BLaER1 (cell line): ENCODE measurements around the gene PPP1R1B.

Source experiments
- H3K27ac ChIP-seq: shearing (Covaris generic); formaldehyde crosslinking; 2 replicates; pipeline ENCODE4 v1.8.1; 2022
- H3K27me3 ChIP-seq: shearing (Covaris generic); formaldehyde crosslinking; 2 replicates; pipeline ENCODE4 v1.8.1; 2022
- H3K36me3 ChIP-seq: shearing (Covaris generic); formaldehyde crosslinking; 2 replicates; pipeline ENCODE4 v1.8.1; 2022
- H3K4me1 ChIP-seq: shearing (Covaris generic); formaldehyde crosslinking; 2 replicates; pipeline ENCODE4 v1.8.1; 2022
- H3K4me2 ChIP-seq: shearing (Covaris generic); formaldehyde crosslinking; 2 replicates; pipeline ENCODE4 v1.8.1; 2022
- H3K4me3 ChIP-seq: shearing (Covaris generic); formaldehyde crosslinking; 2 replicates; pipeline ENCODE4 v1.8.1; 2022
- H3K9ac ChIP-seq: shearing (Covaris generic); formaldehyde crosslinking; 2 replicates; pipeline ENCODE4 v1.8.1; 2022
- H3K9me3 ChIP-seq: shearing (Covaris generic); formaldehyde crosslinking; 2 replicates; pipeline ENCODE4 v1.8.1; 2022
- H4K20me1 ChIP-seq: shearing (Covaris generic); formaldehyde crosslinking; 2 replicates; pipeline ENCODE4 v1.8.1; 2022
- Cebpa-rat ChIP-seq: shearing (Covaris generic); IDR thresholded peaks from 2 replicates; pipeline ENCODE4 v1.8.1; 2022

The PPP1R1B gene

GRCh38 chr17:39678340-39679116 is 51.8 kb downstream of the PPP1R1B start:
- Histone ChIP-seq H3K9ac (peak overlapping the region; percentile 20; the same call in 1 of the 2 replicates), H3K4me1 (peaks cover 80% of the 10 kb centered on the region), H3K27ac (peak overlapping the region; percentile 86), H3K27me3 (no peaks in the 10 kb centered on the region), H3K4me2 (peak overlapping the region; percentile 96), H4K20me1 (no peaks in the 10 kb centered on the region), H3K36me3 (0 out of 2 replicates have a peak, but pooled peaks cover 7% of the 10 kb centered on the region), H3K9me3 (no peaks in the 10 kb centered on the region), H3K4me3 (peak overlapping the region; percentile 33; the same call in 1 of the 2 replicates)
- TF ChIP-seq Cebpa-rat = no peak

DNA sequence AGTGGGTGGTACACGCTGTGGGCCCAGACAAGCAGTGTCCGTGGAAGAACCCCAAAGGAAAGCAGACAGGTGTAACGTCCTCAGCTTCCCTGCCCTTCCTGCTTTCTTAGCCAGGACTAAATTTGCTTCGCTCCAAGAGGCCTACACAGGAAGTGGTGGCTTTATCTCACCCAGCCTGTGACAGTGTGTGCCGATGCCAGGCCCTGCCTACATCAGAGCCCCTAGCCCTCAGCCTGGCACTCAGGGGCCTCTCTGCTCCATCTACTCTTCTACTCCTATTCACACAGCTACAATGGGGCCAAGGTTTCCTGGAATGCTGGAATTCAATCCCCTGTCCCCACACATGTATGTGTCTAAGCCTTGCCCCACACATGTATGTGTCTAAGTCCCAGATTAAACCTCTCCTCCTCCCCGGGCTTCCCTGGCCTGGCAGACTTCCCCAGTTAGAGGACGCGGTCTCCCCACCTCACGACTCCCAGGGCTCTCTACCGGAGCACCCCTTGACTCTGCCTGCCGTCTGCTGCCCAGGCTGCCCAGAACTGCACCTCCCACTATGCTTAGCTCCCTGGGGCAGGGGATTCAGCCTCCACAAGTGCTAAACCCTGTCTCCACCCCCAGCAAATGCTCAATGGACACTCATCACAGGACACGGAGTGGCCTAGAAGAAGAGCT is 52.9 kb downstream of the PPP1R1B start:
- H4K20me1 ChIP-seq = no peaks in the 10 kb centered on the region
- peak overlapping the region; percentile 86 for H3K27ac ChIP-seq
- H3K9ac ChIP-seq = peak overlapping the region; percentile 67
- TF ChIP-seq Cebpa-rat = no peak
- no peaks in the 10 kb centered on the region for H3K27me3 ChIP-seq
- H3K36me3 ChIP-seq = peaks cover 16% of the 10 kb centered on the region; the same call in 1 of the 2 replicates
- peaks cover 69% of the 10 kb centered on the region for H3K4me1 ChIP-seq
- 0 out of 2 replicates have a peak overlapping the region, but pooled peaks have one; percentile 13 for H3K4me3 ChIP-seq
- H3K9me3 ChIP-seq = no peaks in the 10 kb centered on the region
- H3K4me2 ChIP-seq = peak overlapping the region; percentile 96

GRCh38 chr17:39683295-39683939 is 56.7 kb downstream of the PPP1R1B start:
- Histone ChIP-seq H3K4me3 (no peak overlapping the region), H3K4me1 (peaks cover 39% of the 10 kb centered on the region), H3K36me3 (peaks cover 19% of the 10 kb centered on the region; the same call in 1 of the 2 replicates), H3K27me3 (no peaks in the 10 kb centered on the region), H3K27ac (no peak overlapping the region), H3K9me3 (no peaks in the 10 kb centered on the region; the same call in 1 of the 2 replicates), H4K20me1 (no peaks in the 10 kb centered on the region), H3K9ac (no peak overlapping the region), H3K4me2 (no peak overlapping the region)
- TF ChIP-seq Cebpa-rat = no peak

DNA sequence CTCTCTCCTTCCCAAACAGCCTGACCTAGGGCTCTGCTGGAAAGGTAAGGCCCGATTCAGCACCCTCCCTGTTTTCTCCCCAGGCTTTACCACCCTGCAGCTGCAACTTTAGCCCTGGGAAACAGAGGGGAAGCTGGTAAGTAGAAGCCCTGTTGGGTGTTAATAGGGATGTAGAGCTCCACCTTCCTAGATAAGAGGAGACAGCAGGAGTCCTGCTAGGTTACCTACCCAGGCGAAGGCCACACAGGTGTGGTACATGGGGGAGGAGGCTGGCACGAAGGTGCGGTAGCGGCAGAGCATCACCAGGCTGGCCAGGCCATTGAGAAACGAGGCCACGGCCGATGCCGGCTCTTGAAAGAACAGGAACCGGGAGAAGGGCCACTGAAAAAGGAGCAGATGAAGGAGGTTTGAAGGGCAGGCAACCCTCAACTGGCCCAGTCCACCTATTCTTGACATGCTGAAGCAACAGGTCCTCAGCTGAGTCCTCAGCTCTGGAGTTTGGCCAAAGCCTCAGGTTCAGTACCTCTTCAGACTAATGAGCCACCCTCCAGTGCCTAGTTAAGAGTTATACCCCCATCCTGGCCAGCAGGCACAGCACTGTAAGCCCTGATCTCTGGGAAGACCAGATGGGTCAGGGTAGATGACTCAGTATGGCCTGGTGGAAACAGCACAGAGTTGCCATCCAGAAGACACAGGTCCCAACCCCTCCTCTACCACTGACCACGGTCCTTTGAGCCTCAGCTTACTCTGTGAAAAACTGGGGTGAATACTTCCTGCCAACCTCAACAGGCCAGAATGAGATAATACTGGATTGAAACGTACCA is 57.8 kb downstream of the PPP1R1B start:
- no peak for TF ChIP-seq Cebpa-rat
- no peak overlapping the region for H3K27ac ChIP-seq
- H3K36me3 ChIP-seq = peaks cover 19% of the 10 kb centered on the region; the same call in 1 of the 2 replicates
- H3K4me3 ChIP-seq = no peak overlapping the region
- no peaks in the 10 kb centered on the region; the same call in 1 of the 2 replicates for H3K9me3 ChIP-seq
- no peaks in the 10 kb centered on the region for H4K20me1 ChIP-seq
- H3K4me1 ChIP-seq = peaks cover 37% of the 10 kb centered on the region
- H3K27me3 ChIP-seq = no peaks in the 10 kb centered on the region
- H3K4me2 ChIP-seq = no peak overlapping the region
- no peak overlapping the region for H3K9ac ChIP-seq
